ENCODE measurements around the gene MRPL24. TPM values are rescaled to one million over a fixed set of nuclear protein-coding genes. Genes with fewer than 3 reads are reported as not detected.

MRPL24 gene
- total and polyA plus RNA-seq, 9 of the 15 experiments (the other 6 are each of a cell fraction or from before 2014, with no cell fraction given): 74.3 to 267 (median 113) TPM

DNA sequence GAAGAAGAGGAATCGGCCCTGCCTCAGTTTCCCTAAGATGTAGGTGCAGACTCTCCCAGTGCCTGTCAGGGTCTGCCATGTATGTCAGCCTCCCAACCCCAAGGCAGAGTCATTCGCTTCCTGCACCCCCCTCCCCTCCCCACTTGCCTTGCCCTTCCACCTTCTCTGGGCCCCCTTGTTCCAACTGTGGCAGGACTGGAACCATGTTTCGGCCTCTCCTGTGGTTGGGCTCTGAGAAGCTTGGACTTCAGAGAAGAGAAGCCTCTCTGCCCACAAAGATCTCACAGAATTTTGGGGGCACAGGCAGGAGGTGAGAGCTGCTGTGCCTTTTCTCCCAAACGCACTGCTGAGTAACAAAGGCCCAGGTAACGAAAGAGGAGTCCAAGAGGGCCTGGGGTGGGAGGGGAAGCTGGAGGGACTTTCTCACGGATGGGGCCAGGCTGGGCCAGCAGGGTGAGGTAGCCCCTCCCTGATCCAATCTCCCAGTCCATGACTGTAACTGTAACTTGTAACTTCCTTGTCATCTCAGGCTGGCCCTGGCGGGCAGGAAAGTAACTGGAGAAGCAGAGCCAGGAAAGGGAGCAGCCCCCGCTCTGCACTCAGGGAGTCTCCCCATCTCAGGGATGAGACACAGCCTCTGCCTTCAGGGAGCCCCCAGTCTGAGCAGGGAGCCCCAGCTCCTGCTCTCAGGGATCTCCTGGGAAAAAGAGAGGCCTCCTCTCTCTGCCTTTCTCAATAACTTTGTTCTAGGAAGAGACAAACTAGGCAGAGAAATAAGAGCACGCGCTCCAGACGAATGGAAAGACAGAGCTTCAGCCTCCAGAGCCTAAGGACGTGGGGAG lies 46.8 kb downstream of the MRPL24 start (continued):
- TF ChIP-seq, protein P1, sequence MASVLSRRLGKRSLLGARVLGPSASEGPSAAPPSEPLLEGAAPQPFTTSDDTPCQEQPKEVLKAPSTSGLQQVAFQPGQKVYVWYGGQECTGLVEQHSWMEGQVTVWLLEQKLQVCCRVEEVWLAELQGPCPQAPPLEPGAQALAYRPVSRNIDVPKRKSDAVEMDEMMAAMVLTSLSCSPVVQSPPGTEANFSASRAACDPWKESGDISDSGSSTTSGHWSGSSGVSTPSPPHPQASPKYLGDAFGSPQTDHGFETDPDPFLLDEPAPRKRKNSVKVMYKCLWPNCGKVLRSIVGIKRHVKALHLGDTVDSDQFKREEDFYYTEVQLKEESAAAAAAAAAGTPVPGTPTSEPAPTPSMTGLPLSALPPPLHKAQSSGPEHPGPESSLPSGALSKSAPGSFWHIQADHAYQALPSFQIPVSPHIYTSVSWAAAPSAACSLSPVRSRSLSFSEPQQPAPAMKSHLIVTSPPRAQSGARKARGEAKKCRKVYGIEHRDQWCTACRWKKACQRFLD (CRISPR knock-in tag; IDR thresholded peaks at IDR 0.05): no peak
- TF ChIP-seq TCFL5 (CRISPR knock-in tag; conservative IDR thresholded peaks at IDR 0.05) (no peak), ZEB2 (IDR thresholded peaks at IDR 0.05) (0 out of 2 replicates have a peak, but pooled peaks have one; percentile 20), RAD21 (CRISPR knock-in tag; conservative IDR thresholded peaks at IDR 0.05 in 1 of 2, IDR thresholded peaks at IDR 0.05 in 1 of 2) (peak in 1 of 2 experiments; percentile 20; a peak in 1 of 4 replicates), SLC30A9 (CRISPR knock-in tag; IDR thresholded peaks at IDR 0.05) (no peak), BRD4 (IDR thresholded peaks at IDR 0.05) (no peak), PTTG1 (tag; IDR thresholded peaks at IDR 0.05; ENCODE audit: low read depth) (peak; percentile 83; the same call in 1 of the 2 replicates), ADNP (tag; IDR thresholded peaks at IDR 0.05) (no peak), SIN3A (IDR thresholded peaks at IDR 0.05; ENCODE audit: borderline replicate concordance in 2 of 2, control insufficient read depth in 1 of 2, low read depth in 2 of 2, low read length in 2 of 2) (no peak), ZNF696 (CRISPR knock-in tag; conservative IDR thresholded peaks at IDR 0.05) (no peak)
- TF ChIP-seq, protein P2, sequence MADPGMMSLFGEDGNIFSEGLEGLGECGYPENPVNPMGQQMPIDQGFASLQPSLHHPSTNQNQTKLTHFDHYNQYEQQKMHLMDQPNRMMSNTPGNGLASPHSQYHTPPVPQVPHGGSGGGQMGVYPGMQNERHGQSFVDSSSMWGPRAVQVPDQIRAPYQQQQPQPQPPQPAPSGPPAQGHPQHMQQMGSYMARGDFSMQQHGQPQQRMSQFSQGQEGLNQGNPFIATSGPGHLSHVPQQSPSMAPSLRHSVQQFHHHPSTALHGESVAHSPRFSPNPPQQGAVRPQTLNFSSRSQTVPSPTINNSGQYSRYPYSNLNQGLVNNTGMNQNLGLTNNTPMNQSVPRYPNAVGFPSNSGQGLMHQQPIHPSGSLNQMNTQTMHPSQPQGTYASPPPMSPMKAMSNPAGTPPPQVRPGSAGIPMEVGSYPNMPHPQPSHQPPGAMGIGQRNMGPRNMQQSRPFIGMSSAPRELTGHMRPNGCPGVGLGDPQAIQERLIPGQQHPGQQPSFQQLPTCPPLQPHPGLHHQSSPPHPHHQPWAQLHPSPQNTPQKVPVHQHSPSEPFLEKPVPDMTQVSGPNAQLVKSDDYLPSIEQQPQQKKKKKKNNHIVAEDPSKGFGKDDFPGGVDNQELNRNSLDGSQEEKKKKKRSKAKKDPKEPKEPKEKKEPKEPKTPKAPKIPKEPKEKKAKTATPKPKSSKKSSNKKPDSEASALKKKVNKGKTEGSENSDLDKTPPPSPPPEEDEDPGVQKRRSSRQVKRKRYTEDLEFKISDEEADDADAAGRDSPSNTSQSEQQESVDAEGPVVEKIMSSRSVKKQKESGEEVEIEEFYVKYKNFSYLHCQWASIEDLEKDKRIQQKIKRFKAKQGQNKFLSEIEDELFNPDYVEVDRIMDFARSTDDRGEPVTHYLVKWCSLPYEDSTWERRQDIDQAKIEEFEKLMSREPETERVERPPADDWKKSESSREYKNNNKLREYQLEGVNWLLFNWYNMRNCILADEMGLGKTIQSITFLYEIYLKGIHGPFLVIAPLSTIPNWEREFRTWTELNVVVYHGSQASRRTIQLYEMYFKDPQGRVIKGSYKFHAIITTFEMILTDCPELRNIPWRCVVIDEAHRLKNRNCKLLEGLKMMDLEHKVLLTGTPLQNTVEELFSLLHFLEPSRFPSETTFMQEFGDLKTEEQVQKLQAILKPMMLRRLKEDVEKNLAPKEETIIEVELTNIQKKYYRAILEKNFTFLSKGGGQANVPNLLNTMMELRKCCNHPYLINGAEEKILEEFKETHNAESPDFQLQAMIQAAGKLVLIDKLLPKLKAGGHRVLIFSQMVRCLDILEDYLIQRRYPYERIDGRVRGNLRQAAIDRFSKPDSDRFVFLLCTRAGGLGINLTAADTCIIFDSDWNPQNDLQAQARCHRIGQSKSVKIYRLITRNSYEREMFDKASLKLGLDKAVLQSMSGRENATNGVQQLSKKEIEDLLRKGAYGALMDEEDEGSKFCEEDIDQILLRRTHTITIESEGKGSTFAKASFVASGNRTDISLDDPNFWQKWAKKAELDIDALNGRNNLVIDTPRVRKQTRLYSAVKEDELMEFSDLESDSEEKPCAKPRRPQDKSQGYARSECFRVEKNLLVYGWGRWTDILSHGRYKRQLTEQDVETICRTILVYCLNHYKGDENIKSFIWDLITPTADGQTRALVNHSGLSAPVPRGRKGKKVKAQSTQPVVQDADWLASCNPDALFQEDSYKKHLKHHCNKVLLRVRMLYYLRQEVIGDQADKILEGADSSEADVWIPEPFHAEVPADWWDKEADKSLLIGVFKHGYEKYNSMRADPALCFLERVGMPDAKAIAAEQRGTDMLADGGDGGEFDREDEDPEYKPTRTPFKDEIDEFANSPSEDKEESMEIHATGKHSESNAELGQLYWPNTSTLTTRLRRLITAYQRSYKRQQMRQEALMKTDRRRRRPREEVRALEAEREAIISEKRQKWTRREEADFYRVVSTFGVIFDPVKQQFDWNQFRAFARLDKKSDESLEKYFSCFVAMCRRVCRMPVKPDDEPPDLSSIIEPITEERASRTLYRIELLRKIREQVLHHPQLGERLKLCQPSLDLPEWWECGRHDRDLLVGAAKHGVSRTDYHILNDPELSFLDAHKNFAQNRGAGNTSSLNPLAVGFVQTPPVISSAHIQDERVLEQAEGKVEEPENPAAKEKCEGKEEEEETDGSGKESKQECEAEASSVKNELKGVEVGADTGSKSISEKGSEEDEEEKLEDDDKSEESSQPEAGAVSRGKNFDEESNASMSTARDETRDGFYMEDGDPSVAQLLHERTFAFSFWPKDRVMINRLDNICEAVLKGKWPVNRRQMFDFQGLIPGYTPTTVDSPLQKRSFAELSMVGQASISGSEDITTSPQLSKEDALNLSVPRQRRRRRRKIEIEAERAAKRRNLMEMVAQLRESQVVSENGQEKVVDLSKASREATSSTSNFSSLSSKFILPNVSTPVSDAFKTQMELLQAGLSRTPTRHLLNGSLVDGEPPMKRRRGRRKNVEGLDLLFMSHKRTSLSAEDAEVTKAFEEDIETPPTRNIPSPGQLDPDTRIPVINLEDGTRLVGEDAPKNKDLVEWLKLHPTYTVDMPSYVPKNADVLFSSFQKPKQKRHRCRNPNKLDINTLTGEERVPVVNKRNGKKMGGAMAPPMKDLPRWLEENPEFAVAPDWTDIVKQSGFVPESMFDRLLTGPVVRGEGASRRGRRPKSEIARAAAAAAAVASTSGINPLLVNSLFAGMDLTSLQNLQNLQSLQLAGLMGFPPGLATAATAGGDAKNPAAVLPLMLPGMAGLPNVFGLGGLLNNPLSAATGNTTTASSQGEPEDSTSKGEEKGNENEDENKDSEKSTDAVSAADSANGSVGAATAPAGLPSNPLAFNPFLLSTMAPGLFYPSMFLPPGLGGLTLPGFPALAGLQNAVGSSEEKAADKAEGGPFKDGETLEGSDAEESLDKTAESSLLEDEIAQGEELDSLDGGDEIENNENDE (IDR thresholded peaks at IDR 0.05; ENCODE audit: low read depth, low read length): no peak
- TF ChIP-seq, protein P3, sequence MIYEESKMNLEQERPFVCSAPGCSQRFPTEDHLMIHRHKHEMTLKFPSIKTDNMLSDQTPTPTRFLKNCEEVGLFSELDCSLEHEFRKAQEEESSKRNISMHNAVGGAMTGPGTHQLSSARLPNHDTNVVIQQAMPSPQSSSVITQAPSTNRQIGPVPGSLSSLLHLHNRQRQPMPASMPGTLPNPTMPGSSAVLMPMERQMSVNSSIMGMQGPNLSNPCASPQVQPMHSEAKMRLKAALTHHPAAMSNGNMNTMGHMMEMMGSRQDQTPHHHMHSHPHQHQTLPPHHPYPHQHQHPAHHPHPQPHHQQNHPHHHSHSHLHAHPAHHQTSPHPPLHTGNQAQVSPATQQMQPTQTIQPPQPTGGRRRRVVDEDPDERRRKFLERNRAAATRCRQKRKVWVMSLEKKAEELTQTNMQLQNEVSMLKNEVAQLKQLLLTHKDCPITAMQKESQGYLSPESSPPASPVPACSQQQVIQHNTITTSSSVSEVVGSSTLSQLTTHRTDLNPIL (CRISPR knock-in tag; IDR thresholded peaks at IDR 0.05): no peak
